ENCODE results near the gene PLOD2. TPM values are rescaled to one million over a fixed set of nuclear protein-coding genes. Genes with fewer than 3 reads are reported as not detected.

PLOD2 gene
- total and polyA plus RNA-seq, 9 of the 15 experiments (the other 6 are each of a cell fraction or from before 2014, with no cell fraction given), result 0.18 to 1.5 (median 0.58) TPM

- H3K9me3 ChIP-seq (replicated peaks; ENCODE audit: control insufficient read depth, insufficient read depth, low read depth, low read length), result no peaks in the 10 kb centered on the region; the same call in 1 of the 2 replicates
- ChIA-PET POLR2A (no interaction called here), CTCF (ENCODE audit: low intra/inter-chr PET ratio) (no interaction called here)
- no peaks in the 10 kb centered on the region for H3K36me3 ChIP-seq (ENCODE audit: control insufficient read depth, insufficient read depth, low read length)
- BruUV-seq (replicated peaks), result no TSS peak
- H4K20me1 ChIP-seq (replicated peaks; ENCODE audit: control insufficient read depth, insufficient read depth, low read length), result no peaks in the 10 kb centered on the region
- DNase-seq (ENCODE audit: extremely low read depth in 1 of 4, low spot score in 3 of 4), result no peak
- H3K4me2 ChIP-seq (ENCODE audit: insufficient read depth, low read length), result no peak overlapping the region
- H3K27me3 ChIP-seq (ENCODE audit: control insufficient read depth in 2 of 2, insufficient read depth in 2 of 2, low read length in 2 of 2), result no peaks in the 10 kb centered on the region
- no peak overlapping the region for H3K9ac ChIP-seq (ENCODE audit: insufficient read depth in 1 of 2, low read depth in 2 of 2, low read length in 2 of 2)
- no peak overlapping the region for H3K27ac ChIP-seq (ENCODE audit: extremely low read depth, low read depth, low read length)
- ATAC-seq, result no peak
- in situ Hi-C loops (cut with MboI) (no loop called here), intact Hi-C loops (cut with micrococcal nuclease) (no loop called here)
- 0% methylated on average over 1 of the region's 1 CpG for WGBS (ENCODE audit: insufficient coverage, low coverage, missing lambda C conversion rate)
- FAIRE-seq, result no peak
- no peaks in the 10 kb centered on the region for H3K9me1 ChIP-seq (ENCODE audit: control insufficient read depth, insufficient read depth, low read length)
- H2AFZ ChIP-seq (ENCODE audit: low read depth, low read length), result no peak overlapping the region
- H3K79me2 ChIP-seq (ENCODE audit: control insufficient read depth, insufficient read depth, low read length), result no peaks in the 10 kb centered on the region
- no peaks in the 10 kb centered on the region for H3K4me1 ChIP-seq (replicated peaks in 1 of 2; ENCODE audit: control insufficient read depth in 2 of 2, insufficient read depth in 2 of 2, low read length in 2 of 2)
- H3K4me3 ChIP-seq, result no peak overlapping the region
- TF ChIP-seq, protein P1, sequence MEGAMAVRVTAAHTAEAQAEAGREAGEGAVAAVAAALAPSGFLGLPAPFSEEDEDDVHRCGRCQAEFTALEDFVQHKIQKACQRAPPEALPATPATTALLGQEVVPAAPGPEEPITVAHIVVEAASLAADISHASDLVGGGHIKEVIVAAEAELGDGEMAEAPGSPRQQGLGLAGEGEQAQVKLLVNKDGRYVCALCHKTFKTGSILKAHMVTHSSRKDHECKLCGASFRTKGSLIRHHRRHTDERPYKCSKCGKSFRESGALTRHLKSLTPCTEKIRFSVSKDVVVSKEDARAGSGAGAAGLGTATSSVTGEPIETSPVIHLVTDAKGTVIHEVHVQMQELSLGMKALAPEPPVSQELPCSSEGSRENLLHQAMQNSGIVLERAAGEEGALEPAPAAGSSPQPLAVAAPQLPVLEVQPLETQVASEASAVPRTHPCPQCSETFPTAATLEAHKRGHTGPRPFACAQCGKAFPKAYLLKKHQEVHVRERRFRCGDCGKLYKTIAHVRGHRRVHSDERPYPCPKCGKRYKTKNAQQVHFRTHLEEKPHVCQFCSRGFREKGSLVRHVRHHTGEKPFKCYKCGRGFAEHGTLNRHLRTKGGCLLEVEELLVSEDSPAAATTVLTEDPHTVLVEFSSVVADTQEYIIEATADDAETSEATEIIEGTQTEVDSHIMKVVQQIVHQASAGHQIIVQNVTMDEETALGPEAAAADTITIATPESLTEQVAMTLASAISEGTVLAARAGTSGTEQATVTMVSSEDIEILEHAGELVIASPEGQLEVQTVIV (CRISPR knock-in tag; IDR thresholded peaks at IDR 0.05; ENCODE audit: borderline replicate concordance), result no peak
- TF ChIP-seq TSC22D4 (tag; IDR thresholded peaks at IDR 0.05), result no peak
- no peak for TF ChIP-seq RREB1 (CRISPR knock-in tag; IDR thresholded peaks at IDR 0.05)
- no peak for TF ChIP-seq TCF7L2 (IDR thresholded peaks at IDR 0.05; ENCODE audit: low read depth, low read length)
- no peak for TF ChIP-seq NCOA1 (IDR thresholded peaks at IDR 0.05; ENCODE audit: low read depth)
- no peak for TF ChIP-seq ZFX (CRISPR knock-in tag; IDR thresholded peaks at IDR 0.05)
- no peak for TF ChIP-seq ZNF24 (IDR thresholded peaks at IDR 0.05)
- TF ChIP-seq JUND (IDR thresholded peaks at IDR 0.05; ENCODE audit: borderline replicate concordance, low read depth, low read length), result no peak
- no peak for TF ChIP-seq JUND (tag; IDR thresholded peaks at IDR 0.05; ENCODE audit: borderline replicate concordance, low read depth, low read length)
- TF ChIP-seq, protein P2, sequence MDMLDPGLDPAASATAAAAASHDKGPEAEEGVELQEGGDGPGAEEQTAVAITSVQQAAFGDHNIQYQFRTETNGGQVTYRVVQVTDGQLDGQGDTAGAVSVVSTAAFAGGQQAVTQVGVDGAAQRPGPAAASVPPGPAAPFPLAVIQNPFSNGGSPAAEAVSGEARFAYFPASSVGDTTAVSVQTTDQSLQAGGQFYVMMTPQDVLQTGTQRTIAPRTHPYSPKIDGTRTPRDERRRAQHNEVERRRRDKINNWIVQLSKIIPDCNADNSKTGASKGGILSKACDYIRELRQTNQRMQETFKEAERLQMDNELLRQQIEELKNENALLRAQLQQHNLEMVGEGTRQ (CRISPR knock-in tag; IDR thresholded peaks at IDR 0.05), result no peak
- TF ChIP-seq ZC3H4 (CRISPR knock-in tag; IDR thresholded peaks at IDR 0.05; ENCODE audit: borderline replicate concordance), result no peak
- TF ChIP-seq ZNF76 (CRISPR knock-in tag; IDR thresholded peaks at IDR 0.05; ENCODE audit: borderline replicate concordance), result no peak
- no peak for TF ChIP-seq TCF3 (CRISPR knock-in tag; IDR thresholded peaks at IDR 0.05)
- no peak for TF ChIP-seq CREB3 (tag; conservative IDR thresholded peaks at IDR 0.05; ENCODE audit: low read depth)
Observed at GRCh38 chr3:146036281-146036680, 124.7 kb downstream of the PLOD2 start.
